Tibial nerve (tissue), 4 donors: ENCODE results near the gene ZCCHC12.

Source experiments
- EP300 ChIP-seq, 2 donors: sonication (generic); formaldehyde crosslinking; IDR thresholded peaks; one replicate each; pipeline ENCODE4 v1.6.1; 2017; ENCODE audit warnings: antibody characterized with exemption in 2 of 2, mild to moderate bottlenecking in 1 of 2
- TF ChIP-seq, protein P1 (sequence below), 5 experiments: fragments of 200-600 bp in 3 of 5; fragments of 450-650 bp in 2 of 5; sonication (generic) in 3 of 5; IDR thresholded peaks; one replicate each; pipeline ENCODE4 v1.5.1; 2016 to 2019; ENCODE audit warnings: antibody characterized with exemption in 5 of 5, mild to moderate bottlenecking in 3 of 5, moderate library complexity in 2 of 5

DNA sequence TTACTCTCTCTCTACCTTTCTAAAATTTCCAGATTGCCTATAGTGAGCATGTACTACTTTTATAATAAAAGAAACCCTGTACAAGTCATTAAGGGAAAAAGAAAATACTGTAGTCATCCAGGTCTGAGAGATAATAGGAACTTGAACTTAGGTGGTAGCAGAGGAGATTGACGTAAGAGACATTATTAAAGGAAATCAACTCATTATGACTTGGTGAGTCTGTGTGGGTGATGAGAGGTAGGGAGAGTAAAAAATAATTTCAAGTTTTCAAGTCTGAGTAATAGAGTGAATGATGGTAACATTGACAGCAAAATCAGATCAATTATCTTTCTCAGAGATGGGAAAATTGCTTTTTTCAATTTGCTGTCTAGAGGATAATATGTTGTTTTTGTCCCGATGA, 44.0 kb upstream of the ZCCHC12 start:
- TF ChIP-seq, protein P1, sequence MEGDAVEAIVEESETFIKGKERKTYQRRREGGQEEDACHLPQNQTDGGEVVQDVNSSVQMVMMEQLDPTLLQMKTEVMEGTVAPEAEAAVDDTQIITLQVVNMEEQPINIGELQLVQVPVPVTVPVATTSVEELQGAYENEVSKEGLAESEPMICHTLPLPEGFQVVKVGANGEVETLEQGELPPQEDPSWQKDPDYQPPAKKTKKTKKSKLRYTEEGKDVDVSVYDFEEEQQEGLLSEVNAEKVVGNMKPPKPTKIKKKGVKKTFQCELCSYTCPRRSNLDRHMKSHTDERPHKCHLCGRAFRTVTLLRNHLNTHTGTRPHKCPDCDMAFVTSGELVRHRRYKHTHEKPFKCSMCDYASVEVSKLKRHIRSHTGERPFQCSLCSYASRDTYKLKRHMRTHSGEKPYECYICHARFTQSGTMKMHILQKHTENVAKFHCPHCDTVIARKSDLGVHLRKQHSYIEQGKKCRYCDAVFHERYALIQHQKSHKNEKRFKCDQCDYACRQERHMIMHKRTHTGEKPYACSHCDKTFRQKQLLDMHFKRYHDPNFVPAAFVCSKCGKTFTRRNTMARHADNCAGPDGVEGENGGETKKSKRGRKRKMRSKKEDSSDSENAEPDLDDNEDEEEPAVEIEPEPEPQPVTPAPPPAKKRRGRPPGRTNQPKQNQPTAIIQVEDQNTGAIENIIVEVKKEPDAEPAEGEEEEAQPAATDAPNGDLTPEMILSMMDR (IDR thresholded peaks at IDR 0.05) = no peak
- TF ChIP-seq EP300 (IDR thresholded peaks at IDR 0.05) = no peak
